AG09309 (cell line): ENCODE data around the gene DPP6.

Experiments used
- DNase-seq: peaks from one replicate; pipeline ENCODE4 v3.0.0-alpha.2; 2010; ENCODE audit warnings: low read depth
- H3K4me3 ChIP-seq: 2 replicates; pipeline ENCODE4 v1.5.1; 2011; ENCODE audit warnings: mild to moderate bottlenecking, low read depth, low read length, moderate library complexity; ENCODE audit not compliant: control insufficient read depth
- CTCF ChIP-seq: IDR thresholded peaks from 2 replicates; pipeline ENCODE4 v1.5.1; 2011; ENCODE audit warnings: mild to moderate bottlenecking, low read depth, low read length, inconsistent platforms; ENCODE audit not compliant: insufficient read depth, control insufficient read depth; ENCODE audit errors: missing control alignments

The DPP6 gene

GRCh38 chr7:154852205-154852604 is 800.0 kb downstream of the DPP6 start:
- DNase-seq: no peak
- H3K4me3 ChIP-seq: no peak overlapping the region
- TF ChIP-seq CTCF: no peak

GRCh38 chr7:154853063-154853726 is 801.0 kb downstream of the DPP6 start:
- TF ChIP-seq CTCF: no peak
- DNase-seq: no peak
- H3K4me3 ChIP-seq: no peak overlapping the region

GRCh38 chr7:154853727-154854095 is 801.5 kb downstream of the DPP6 start:
- H3K4me3 ChIP-seq: no peak overlapping the region
- no peak for DNase-seq
- no peak for TF ChIP-seq CTCF

- no peak for TF ChIP-seq CTCF
- no peak for DNase-seq
These were observed 802.6 kb downstream of the DPP6 start for GRCh38 chr7:154854836-154855235.

GRCh38 chr7:154855366-154855765 is 803.2 kb downstream of the DPP6 start:
- DNase-seq: no peak
- no peak overlapping the region for H3K4me3 ChIP-seq
- TF ChIP-seq CTCF: no peak

More at GRCh38 chr7:154854836-154855235, 802.6 kb downstream of the DPP6 start:
- H3K4me3 ChIP-seq: no peak overlapping the region

- DNase-seq: no peak
- H3K4me3 ChIP-seq: no peak overlapping the region
- no peak for TF ChIP-seq CTCF
These were observed 804.5 kb downstream of the DPP6 start for GRCh38 chr7:154856733-154857132.

GRCh38 chr7:154857240-154857639 is 805.0 kb downstream of the DPP6 start:
- no peak for DNase-seq
- TF ChIP-seq CTCF: no peak
- no peak overlapping the region for H3K4me3 ChIP-seq
